Measurements from ENCODE around the gene PTPN9.
"Not testable (repeated sequence)": the region's sequence is repeated elsewhere in the genome, so short reads cannot be mapped to it uniquely, and the experiment has no call there.

PTPN9 gene

GRCh38 chr15:75542386-75542797 is 36.7 kb downstream of the PTPN9 start:
- no peak for DNase-seq (ENCODE audit: low read depth)
- TF ChIP-seq, protein P1, sequence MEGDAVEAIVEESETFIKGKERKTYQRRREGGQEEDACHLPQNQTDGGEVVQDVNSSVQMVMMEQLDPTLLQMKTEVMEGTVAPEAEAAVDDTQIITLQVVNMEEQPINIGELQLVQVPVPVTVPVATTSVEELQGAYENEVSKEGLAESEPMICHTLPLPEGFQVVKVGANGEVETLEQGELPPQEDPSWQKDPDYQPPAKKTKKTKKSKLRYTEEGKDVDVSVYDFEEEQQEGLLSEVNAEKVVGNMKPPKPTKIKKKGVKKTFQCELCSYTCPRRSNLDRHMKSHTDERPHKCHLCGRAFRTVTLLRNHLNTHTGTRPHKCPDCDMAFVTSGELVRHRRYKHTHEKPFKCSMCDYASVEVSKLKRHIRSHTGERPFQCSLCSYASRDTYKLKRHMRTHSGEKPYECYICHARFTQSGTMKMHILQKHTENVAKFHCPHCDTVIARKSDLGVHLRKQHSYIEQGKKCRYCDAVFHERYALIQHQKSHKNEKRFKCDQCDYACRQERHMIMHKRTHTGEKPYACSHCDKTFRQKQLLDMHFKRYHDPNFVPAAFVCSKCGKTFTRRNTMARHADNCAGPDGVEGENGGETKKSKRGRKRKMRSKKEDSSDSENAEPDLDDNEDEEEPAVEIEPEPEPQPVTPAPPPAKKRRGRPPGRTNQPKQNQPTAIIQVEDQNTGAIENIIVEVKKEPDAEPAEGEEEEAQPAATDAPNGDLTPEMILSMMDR (IDR thresholded peaks at IDR 0.05; ENCODE audit: insufficient read depth, low read depth, low read length, missing control alignments), result no peak
- no peak overlapping the region for H3K4me3 ChIP-seq (ENCODE audit: low read depth, low read length)

GRCh38 chr15:75538376-75538775 is 40.7 kb downstream of the PTPN9 start:
- DNase-seq (ENCODE audit: low read depth), result no peak
- no peak overlapping the region for H3K4me3 ChIP-seq (ENCODE audit: low read depth, low read length)
- TF ChIP-seq, protein P1 (IDR thresholded peaks at IDR 0.05; ENCODE audit: insufficient read depth, low read depth, low read length, missing control alignments), result no peak

DNA sequence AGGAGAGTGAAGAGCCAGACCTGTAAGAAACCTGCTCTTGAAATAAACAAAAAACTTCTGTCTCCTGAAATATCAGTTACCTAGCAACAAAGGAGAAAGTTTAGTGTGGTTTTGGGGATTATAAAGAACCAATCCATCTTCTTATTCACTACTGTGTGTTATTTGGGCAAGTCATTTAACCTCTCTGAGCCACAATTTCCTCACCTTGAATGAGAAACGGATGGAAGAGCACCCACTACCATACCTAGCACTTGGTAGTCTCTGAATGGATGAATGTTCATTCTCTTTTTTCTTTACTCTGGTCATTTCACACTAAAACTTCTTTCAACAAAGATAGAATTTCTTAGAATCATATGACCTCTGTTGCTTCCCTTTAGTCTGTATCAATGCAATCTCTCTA is 45.2 kb downstream of the PTPN9 start:
- TF ChIP-seq, protein P1 (IDR thresholded peaks at IDR 0.05; ENCODE audit: insufficient read depth, low read depth, low read length, missing control alignments), result no peak
- no peak for DNase-seq (ENCODE audit: low read depth)
- H3K4me3 ChIP-seq (ENCODE audit: low read depth, low read length), result no peak overlapping the region

DNA sequence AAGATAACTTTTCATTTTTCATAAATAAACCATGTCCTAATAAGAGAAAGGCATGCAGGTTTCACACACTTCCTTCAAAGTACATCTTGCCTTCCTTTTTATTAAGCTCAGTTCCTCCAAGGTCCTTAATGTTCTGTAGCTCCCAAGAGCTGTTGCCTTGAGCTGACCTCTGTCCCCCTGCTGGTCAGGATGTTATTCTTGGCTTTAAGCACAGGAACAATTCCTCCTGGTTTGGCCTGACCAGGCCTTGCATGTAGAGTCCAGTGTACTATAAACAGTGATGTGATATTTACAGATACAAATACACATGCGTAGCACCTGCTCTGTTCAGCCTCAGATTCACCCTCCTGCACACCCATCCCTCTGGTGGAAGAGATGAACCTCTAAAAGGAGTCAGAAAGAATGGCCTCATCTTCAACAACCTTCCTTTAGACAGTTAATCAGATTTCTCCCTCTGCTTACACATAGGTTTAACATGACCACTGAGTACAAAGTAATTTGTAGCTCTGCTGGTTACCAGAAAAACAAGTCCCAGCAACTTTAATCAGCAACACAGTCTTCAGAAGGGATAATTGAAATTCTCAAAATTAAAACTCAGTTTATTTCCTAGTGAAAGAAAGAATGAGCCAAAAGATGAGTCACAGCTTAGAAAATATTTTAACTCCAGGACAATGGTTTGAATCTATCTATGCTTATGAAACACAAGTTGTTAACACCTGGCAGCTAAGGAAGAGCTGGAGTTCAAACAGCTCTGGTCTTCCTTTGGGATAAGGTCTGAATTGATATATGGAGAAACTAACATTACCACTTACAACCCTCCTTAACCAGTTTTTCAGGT is 46.5 kb downstream of the PTPN9 start:
- H3K4me3 ChIP-seq (ENCODE audit: low read depth, low read length), result no peak overlapping the region
- TF ChIP-seq, protein P1 (IDR thresholded peaks at IDR 0.05; ENCODE audit: insufficient read depth, low read depth, low read length, missing control alignments), result peak; percentile 21
- peak; percentile 32 for DNase-seq (ENCODE audit: low read depth)

GRCh38 chr15:75531041-75531450 is 48.1 kb downstream of the PTPN9 start:
- H3K4me3 ChIP-seq (ENCODE audit: low read depth, low read length), result no peak overlapping the region
- DNase-seq (ENCODE audit: low read depth), result no peak
- TF ChIP-seq, protein P1 (IDR thresholded peaks at IDR 0.05; ENCODE audit: insufficient read depth, low read depth, low read length, missing control alignments), result no peak

DNA sequence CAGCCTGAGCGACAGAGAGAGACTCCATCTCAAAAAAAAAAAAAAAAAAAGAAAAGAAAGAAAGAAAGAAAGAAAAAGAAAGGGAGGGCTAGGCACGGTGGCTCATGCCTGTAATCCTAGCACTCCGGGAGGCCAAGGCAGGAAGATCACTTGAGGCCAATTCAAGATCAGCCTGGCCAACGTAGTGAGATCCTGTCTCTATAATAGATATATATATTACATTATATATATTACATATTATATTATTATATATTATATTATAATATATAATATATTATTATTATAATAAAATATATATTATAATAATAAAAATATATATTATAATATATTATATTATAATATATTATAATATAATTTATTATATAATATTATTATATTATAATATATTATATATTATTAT is 48.9 kb downstream of the PTPN9 start:
- DNase-seq (ENCODE audit: low read depth), result no peak

DNA sequence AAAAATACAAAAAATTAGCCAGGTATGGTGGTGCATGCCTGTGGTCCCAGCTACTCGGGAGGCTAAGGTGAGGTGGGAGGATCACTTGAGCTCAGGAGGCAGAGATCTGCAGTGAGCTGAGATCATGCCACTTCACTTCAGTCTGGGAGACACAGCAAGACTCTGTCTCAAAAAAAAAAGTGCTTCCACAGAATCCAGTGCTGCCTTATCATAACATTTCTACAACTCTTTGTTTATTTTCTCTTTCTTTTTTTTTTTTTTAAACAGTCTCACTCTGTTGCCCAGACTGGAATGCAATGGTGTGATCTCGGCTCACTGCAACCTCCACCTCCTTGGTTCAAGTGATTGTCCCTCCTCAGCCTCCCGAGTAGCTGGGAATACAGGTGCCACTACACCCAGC is 53.4 kb downstream of the PTPN9 start:
- H3K4me3 ChIP-seq (ENCODE audit: low read depth, low read length); DNase-seq (ENCODE audit: low read depth): not testable (repeated sequence)

More for the DNA sequence above, 48.9 kb downstream of the PTPN9 start:
- no peak overlapping the region for H3K4me3 ChIP-seq (ENCODE audit: low read depth, low read length)
- TF ChIP-seq, protein P1 (IDR thresholded peaks at IDR 0.05; ENCODE audit: insufficient read depth, low read depth, low read length, missing control alignments), result no peak

Measured in GM12865 (cell line).